A549 treated with CpdA at 1 μM for 4 hours (cell line): Measurements from ENCODE around the gene ABCD4. TPM values are rescaled to one million over a fixed set of nuclear protein-coding genes. Genes with fewer than 3 reads are reported as not detected.

ENCODE experiments used
- total RNA-seq: library from RNA; stranded (reverse); fragments of 200-300 nt; extraction: Qiagen RNA extraction; gene quantifications from 5 replicates; pipeline ENCODE4 v1.2.3, GENCODE V29; 2022; ENCODE audit warnings: low read depth

The ABCD4 gene
- total RNA-seq, result 31.0 to 36.9 TPM (median 34.4 TPM) in 5 replicates

DNA sequence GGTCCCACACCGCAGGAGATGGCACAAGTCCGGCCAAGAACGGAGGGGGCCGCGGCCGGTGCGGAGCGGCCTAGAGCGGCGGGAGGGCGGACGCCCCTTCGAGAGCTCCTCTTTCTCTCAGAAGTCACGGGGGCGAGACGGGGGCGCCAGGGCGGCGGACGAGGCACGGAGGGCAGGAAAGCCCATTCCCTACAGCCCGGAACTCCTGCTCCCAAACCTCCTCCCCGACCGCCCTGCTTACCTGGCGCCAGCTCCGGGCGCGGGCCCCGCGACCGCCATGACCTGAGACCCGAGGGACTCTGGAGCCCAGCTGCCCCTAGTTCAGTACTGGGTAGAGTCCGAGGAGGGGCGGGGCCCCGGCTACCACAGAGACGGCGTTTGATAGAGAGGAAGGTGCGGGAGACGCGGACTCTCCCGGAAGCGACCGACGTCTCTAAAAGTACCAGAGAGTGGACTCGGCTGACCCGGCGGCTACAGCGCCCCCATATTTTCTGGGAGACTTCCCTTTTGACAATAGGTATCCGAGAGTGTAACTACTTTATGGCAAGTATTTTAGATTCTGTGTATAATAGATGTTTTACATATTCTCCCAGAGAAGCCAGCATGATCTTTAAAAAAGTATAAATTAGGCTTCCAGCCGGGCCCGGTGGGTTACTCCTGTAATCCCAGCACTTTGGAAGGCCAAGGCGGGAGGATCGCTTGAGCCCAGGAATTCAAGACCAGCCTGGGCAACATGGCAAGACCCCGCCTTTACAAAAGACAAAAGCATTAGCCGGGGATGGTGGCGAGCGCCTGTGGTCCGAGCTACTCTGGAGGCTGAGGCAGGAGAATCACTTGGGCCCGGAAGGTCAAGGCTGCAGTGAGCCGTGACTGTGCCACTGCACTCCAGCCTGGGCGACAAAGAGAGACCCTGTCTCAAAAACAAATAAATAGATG, at the start of gene ABCD4:
Gene ABCD4 (minus strand): TSS at position 301 of the 936 bp plus-strand sequence. CDS start 22 bp downstream, at position 279.

DNA sequence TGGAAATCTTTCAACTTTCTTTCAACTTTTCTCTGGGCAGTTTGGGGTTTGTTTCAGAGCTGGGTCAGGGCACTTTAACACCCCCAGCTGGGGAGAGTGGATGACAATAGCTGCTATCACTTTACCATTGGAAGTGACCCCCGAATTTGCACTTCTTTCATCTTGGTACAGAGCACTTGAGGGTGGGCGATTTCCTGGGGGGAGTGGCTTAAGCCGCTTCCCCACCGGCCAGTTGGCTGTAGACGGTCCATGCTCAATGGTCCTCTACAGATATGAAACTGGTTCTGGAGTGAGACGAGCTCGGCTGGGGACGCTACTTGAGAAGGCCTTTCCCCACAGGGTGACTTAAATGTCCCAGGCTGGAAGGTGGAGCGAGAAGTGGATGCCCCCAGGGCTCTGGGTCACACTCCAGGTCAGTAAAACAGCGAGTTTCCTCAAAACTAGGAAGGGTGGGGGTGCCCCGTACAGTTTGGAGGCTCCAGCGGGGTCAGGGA, 45.6 kb upstream of the ABCD4 start, which contains the start of gene VRTN:
Gene VRTN (plus strand): TSS at position 231 of the 494 bp plus-strand sequence. CDS start 8,313 bp downstream, outside the sequence.

DNA sequence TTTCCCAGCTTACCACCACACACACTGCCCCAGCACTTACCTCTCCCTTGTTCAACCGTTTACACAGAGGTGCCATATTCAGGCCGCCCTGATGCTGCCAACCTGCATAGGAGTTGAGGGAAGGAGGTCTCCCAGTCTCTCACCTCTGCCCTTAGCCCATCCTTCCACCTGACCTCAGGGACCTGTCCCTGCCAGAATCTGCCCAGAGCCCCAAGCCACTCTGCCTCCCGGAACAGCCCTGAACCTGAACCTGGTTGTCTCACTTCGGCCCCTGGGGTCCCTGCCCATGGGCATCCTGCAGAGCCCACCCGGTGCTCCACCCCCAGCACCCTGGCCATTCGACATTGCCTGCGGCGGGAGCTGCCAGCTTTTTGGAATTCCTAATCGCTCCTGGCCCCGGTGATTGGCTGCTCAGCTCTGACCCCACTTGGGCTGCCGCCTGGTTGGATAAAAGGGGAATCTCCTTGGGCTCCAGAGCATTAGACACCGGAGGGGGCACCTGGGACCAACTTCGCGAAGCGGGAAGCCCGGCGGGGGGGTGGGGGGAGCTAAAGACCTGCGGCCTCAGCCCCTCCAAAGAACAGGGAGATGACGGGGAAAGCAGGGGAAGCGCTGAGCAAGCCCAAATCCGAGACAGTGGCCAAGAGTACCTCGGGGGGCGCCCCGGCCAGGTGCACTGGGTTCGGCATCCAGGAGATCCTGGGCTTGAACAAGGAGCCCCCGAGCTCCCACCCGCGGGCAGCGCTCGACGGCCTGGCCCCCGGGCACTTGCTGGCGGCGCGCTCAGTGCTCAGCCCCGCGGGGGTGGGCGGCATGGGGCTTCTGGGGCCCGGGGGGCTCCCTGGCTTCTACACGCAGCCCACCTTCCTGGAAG, 63.5 kb downstream of the ABCD4 start, which contains the start of gene VSX2:
Gene VSX2 (plus strand): TSS at position 476 of the 874 bp plus-strand sequence. CDS start 113 bp downstream, at position 589.

Other genes with a start within 250 kb of the ABCD4 start
- gene ALDH6A1, start 218.5 kb downstream of the ABCD4 start, total RNA-seq, result 1.9 to 2.7 TPM (median 2.3 TPM) in 5 replicates
- gene LIN52, start 218.0 kb downstream of the ABCD4 start, total RNA-seq, result 4.1 to 6.6 TPM (median 4.6 TPM) in 5 replicates
- not detected in 5 replicates for gene VSX2, start 63.5 kb downstream of the ABCD4 start, total RNA-seq
- gene VRTN, start 45.5 kb upstream of the ABCD4 start, total RNA-seq, result not detected in 5 replicates
- gene SYNDIG1L, start 123.3 kb upstream of the ABCD4 start, total RNA-seq, result not detected in 5 replicates
- 222 to 318 TPM (median 245 TPM) in 5 replicates for gene NPC2, start 190.4 kb upstream of the ABCD4 start, total RNA-seq
- gene ISCA2, start 190.8 kb upstream of the ABCD4 start, total RNA-seq, result 37.1 to 44.9 TPM (median 43.5 TPM) in 5 replicates